Measurements from ENCODE around the gene EFCAB13.

DNA sequence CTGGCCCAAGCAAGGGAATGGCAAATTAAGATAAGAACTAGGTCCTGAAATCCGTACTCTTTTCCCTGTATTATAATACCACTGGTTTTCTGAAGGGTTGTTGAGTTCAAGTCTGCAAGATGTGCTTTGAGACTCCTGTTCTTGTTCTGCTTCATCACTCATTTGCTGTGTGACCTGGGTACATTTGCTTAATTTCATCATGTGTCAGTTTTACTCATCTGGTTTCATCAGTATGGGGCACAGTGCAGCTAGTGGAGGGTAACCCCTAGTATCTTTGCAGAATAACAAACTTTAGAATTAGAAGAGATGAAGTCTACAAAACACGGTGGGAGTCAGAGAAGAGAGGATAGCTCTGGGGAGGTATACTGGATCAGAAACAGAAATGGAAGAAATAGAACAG is 21.9 kb upstream of the EFCAB13 start:
- TF ChIP-seq, protein P1, sequence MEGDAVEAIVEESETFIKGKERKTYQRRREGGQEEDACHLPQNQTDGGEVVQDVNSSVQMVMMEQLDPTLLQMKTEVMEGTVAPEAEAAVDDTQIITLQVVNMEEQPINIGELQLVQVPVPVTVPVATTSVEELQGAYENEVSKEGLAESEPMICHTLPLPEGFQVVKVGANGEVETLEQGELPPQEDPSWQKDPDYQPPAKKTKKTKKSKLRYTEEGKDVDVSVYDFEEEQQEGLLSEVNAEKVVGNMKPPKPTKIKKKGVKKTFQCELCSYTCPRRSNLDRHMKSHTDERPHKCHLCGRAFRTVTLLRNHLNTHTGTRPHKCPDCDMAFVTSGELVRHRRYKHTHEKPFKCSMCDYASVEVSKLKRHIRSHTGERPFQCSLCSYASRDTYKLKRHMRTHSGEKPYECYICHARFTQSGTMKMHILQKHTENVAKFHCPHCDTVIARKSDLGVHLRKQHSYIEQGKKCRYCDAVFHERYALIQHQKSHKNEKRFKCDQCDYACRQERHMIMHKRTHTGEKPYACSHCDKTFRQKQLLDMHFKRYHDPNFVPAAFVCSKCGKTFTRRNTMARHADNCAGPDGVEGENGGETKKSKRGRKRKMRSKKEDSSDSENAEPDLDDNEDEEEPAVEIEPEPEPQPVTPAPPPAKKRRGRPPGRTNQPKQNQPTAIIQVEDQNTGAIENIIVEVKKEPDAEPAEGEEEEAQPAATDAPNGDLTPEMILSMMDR (IDR thresholded peaks at IDR 0.05): no peak
- TF ChIP-seq, protein P2, sequence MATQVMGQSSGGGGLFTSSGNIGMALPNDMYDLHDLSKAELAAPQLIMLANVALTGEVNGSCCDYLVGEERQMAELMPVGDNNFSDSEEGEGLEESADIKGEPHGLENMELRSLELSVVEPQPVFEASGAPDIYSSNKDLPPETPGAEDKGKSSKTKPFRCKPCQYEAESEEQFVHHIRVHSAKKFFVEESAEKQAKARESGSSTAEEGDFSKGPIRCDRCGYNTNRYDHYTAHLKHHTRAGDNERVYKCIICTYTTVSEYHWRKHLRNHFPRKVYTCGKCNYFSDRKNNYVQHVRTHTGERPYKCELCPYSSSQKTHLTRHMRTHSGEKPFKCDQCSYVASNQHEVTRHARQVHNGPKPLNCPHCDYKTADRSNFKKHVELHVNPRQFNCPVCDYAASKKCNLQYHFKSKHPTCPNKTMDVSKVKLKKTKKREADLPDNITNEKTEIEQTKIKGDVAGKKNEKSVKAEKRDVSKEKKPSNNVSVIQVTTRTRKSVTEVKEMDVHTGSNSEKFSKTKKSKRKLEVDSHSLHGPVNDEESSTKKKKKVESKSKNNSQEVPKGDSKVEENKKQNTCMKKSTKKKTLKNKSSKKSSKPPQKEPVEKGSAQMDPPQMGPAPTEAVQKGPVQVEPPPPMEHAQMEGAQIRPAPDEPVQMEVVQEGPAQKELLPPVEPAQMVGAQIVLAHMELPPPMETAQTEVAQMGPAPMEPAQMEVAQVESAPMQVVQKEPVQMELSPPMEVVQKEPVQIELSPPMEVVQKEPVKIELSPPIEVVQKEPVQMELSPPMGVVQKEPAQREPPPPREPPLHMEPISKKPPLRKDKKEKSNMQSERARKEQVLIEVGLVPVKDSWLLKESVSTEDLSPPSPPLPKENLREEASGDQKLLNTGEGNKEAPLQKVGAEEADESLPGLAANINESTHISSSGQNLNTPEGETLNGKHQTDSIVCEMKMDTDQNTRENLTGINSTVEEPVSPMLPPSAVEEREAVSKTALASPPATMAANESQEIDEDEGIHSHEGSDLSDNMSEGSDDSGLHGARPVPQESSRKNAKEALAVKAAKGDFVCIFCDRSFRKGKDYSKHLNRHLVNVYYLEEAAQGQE (IDR thresholded peaks at IDR 0.05; ENCODE audit: insufficient read depth in 1 of 2, low read depth in 2 of 2, low read length in 1 of 2): no peak
- TF ChIP-seq POLR2AphosphoS5 (IDR thresholded peaks at IDR 0.05; ENCODE audit: low read depth, low read length) (no peak), SIN3A (IDR thresholded peaks at IDR 0.05; ENCODE audit: borderline replicate concordance, insufficient read depth, low read depth, low read length) (no peak)
